HepG2 (cell line): ENCODE data around the gene NDUFS5. TPM values are rescaled to one million over a fixed set of nuclear protein-coding genes. Genes with fewer than 3 reads are reported as not detected.

Experiments
- FOXK1 ChIP-seq: sonication (generic); formaldehyde crosslinking; IDR thresholded peaks from 2 replicates; pipeline ENCODE4 v1.4.0; 2020; ENCODE audit warnings: low read depth, missing genetic modification reagents, borderline replicate concordance
- HNRNPH1 ChIP-seq: fragments of 200-400 bp; formaldehyde crosslinking; optimal IDR thresholded peaks from 2 replicates; pipeline ENCODE3; 2017; ENCODE audit warnings: mild to moderate bottlenecking, low read depth, low read length
- MATR3 ChIP-seq: sonication (generic); formaldehyde crosslinking; IDR thresholded peaks from 2 replicates; pipeline ENCODE4 v1.4.0; 2020; ENCODE audit warnings: missing genetic modification reagents
- MEIS1 ChIP-seq: sonication (generic); formaldehyde crosslinking; IDR thresholded peaks from 2 replicates; pipeline ENCODE4 v1.9.0; 2021; ENCODE audit warnings: mild to moderate bottlenecking, missing genetic modification reagents, moderate library complexity, borderline replicate concordance
- MTA1 ChIP-seq: sonication (generic); formaldehyde crosslinking; IDR thresholded peaks from 2 replicates; pipeline ENCODE4 v1.4.0; 2020; ENCODE audit warnings: missing genetic modification reagents, mild to moderate bottlenecking, borderline replicate concordance
- PTBP1 ChIP-seq: fragments of 200-400 bp; formaldehyde crosslinking; IDR thresholded peaks from 2 replicates; pipeline ENCODE4 v1.6.1; 2018; ENCODE audit warnings: low read length, low read depth; ENCODE audit not compliant: poor library complexity, severe bottlenecking
- SIN3A ChIP-seq: IDR thresholded peaks from 2 replicates; pipeline ENCODE4 v1.6.1; 2011; ENCODE audit warnings: low read depth, mild to moderate bottlenecking, control low read depth, low read length, borderline replicate concordance
- TCF7 ChIP-seq: sonication (generic); IDR thresholded peaks from 2 replicates; pipeline ENCODE4 v1.6.1; 2016; ENCODE audit warnings: antibody characterized with exemption, low read depth
- TCF7L2 ChIP-seq: IDR thresholded peaks from 2 replicates; pipeline ENCODE4 v1.6.1; 2011; ENCODE audit warnings: mild to moderate bottlenecking, low read depth, low read length, moderate library complexity
- YY1 ChIP-seq: IDR thresholded peaks from 2 replicates; pipeline ENCODE4 v1.6.1; 2011; ENCODE audit warnings: low read length, low read depth, moderate library complexity, mild to moderate bottlenecking; ENCODE audit not compliant: insufficient read depth, insufficient replicate concordance
- ZBTB20 ChIP-seq: sonication (generic); formaldehyde crosslinking; IDR thresholded peaks from 2 replicates; pipeline ENCODE4 v1.8.1; 2023; ENCODE audit warnings: missing genetic modification reagents, low read depth, mild to moderate bottlenecking, borderline replicate concordance
- ZBTB8A ChIP-seq: sonication (generic); formaldehyde crosslinking; IDR thresholded peaks from 2 replicates; pipeline ENCODE4 v1.4.0; 2020; ENCODE audit warnings: mild to moderate bottlenecking, low read depth, missing genetic modification reagents, borderline replicate concordance
- ZFP62 ChIP-seq: sonication (generic); formaldehyde crosslinking; IDR thresholded peaks from 2 replicates; pipeline ENCODE4 v1.4.0; 2020; ENCODE audit warnings: missing genetic modification reagents
- ZMAT3 ChIP-seq: sonication (generic); formaldehyde crosslinking; conservative IDR thresholded peaks from 2 replicates; pipeline ENCODE4 v1.7.0; 2021; ENCODE audit warnings: missing genetic modification reagents
- ZNF556 ChIP-seq: sonication (generic); formaldehyde crosslinking; IDR thresholded peaks from 2 replicates; pipeline ENCODE4 v1.4.0; 2020; ENCODE audit warnings: mild to moderate bottlenecking, missing genetic modification reagents, borderline replicate concordance
- ZNF768 ChIP-seq: sonication (generic); formaldehyde crosslinking; IDR thresholded peaks from 2 replicates; pipeline ENCODE4 v1.4.0; 2020; ENCODE audit warnings: missing genetic modification reagents
- ZNF777 ChIP-seq: sonication (generic); formaldehyde crosslinking; IDR thresholded peaks from 2 replicates; pipeline ENCODE4 v1.4.0; 2020; ENCODE audit warnings: missing genetic modification reagents
- polyA plus RNA-seq, 8 experiments: library from polyadenylated mRNA; depleted of rRNA in 3 of 8; stranded (reverse) in 7 of 8; unstranded in 1 of 8; fragments of >200 nt; fragmentation: Illumina TruSeq in 4 of 8; extraction: Trizol in 4 of 8; gene quantifications; 2 replicates each; pipeline versions ENCODE4 v1.2.1 to v1.2.3, GENCODE V29; 2011 to 2016; ENCODE audit warnings: low read depth in 4 of 8, missing spikeins in 1 of 8, mixed read lengths in 1 of 8; ENCODE audit not compliant: insufficient read depth in 1 of 8
- total RNA-seq, 5 experiments: library from RNA; depleted of rRNA; stranded (reverse); fragments of >200 nt; fragmentation: Illumina TruSeq; extraction: Trizol; gene quantifications; 2 replicates each; pipeline ENCODE4 v1.2.3, GENCODE V29; 2016; ENCODE audit warnings: low read depth in 1 of 5
- TF ChIP-seq, protein P1 (sequence below): fragments of 450-650 bp; IDR thresholded peaks from 2 replicates; pipeline ENCODE4 v1.6.1; 2016
- TF ChIP-seq, protein P2 (sequence below): sonication (generic); formaldehyde crosslinking; IDR thresholded peaks from 2 replicates; pipeline ENCODE4 v1.4.0; 2020; ENCODE audit warnings: missing genetic modification reagents
- TF ChIP-seq, protein P3 (sequence below): sonication (generic); formaldehyde crosslinking; IDR thresholded peaks from 2 replicates; pipeline ENCODE4 v1.4.0; 2020; ENCODE audit warnings: mild to moderate bottlenecking, missing genetic modification reagents
- TF ChIP-seq, protein P4 (sequence below): sonication (generic); formaldehyde crosslinking; conservative IDR thresholded peaks from 2 replicates; pipeline ENCODE4 v1.8.1; 2023; ENCODE audit warnings: missing genetic modification reagents
- TF ChIP-seq, protein P5 (sequence below): sonication (generic); formaldehyde crosslinking; IDR thresholded peaks from 2 replicates; pipeline ENCODE4 v1.5.0; 2020; ENCODE audit warnings: mild to moderate bottlenecking, missing genetic modification reagents, borderline replicate concordance
- TF ChIP-seq, protein P6 (sequence below): sonication (generic); formaldehyde crosslinking; IDR thresholded peaks from 2 replicates; pipeline ENCODE4 v1.4.0; 2020; ENCODE audit warnings: missing genetic modification reagents

NDUFS5 gene
- total and polyA plus RNA-seq, 2 of the 13 experiments (the other 11 are each of a cell fraction or from before 2014, with no cell fraction given), result 263 to 466 TPM

DNA sequence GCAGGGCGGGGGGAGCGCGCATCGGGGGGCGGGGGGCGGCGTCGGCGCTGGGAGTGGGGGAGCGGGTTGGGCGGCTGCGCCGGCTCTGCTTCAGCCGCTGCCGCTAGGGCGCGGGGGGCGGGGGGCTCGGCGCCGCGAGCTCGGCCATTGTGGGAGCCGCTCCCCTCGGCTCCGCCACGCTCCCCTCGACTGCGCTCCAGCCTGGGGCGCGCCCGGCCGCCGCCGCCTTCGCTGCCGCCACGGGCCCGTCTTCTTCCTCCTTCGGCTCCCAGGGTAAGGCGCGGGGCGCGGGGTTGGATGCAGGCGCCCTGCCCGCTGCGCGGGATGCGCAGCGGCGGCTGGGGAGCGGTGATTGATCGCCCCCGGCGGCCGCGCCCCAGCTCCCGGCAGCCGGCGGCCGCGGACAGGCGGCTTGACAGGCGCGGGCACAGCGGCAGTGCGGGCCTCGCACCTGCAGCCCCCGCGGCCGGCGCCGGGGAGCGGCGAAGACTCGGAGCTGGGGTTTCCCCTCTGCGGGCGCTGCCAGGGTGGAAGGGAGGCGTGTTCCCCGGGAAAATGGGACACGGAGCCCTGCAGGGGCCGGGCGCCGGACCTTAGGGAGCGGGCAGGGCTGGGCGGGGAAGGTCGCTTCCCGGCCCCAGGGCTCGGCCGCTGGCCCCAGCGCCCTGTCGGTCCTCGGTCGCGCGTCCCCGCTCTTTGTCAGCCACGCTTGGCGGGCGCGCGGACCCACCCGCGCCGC lies 55.3 kb downstream of the NDUFS5 start (continued):
- TF ChIP-seq, protein P1, sequence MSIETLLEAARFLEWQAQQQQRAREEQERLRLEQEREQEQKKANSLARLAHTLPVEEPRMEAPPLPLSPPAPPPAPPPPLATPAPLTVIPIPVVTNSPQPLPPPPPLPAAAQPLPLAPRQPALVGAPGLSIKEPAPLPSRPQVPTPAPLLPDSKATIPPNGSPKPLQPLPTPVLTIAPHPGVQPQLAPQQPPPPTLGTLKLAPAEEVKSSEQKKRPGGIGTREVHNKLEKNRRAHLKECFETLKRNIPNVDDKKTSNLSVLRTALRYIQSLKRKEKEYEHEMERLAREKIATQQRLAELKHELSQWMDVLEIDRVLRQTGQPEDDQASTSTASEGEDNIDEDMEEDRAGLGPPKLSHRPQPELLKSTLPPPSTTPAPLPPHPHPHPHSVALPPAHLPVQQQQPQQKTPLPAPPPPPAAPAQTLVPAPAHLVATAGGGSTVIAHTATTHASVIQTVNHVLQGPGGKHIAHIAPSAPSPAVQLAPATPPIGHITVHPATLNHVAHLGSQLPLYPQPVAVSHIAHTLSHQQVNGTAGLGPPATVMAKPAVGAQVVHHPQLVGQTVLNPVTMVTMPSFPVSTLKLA, result no peak
- TF ChIP-seq ZMAT3, result no peak
- TF ChIP-seq, protein P2, sequence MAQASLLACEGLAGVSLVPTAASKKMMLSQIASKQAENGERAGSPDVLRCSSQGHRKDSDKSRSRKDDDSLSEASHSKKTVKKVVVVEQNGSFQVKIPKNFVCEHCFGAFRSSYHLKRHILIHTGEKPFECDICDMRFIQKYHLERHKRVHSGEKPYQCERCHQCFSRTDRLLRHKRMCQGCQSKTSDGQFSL, result no peak
- no peak for TF ChIP-seq FOXK1
- TF ChIP-seq, protein P3, sequence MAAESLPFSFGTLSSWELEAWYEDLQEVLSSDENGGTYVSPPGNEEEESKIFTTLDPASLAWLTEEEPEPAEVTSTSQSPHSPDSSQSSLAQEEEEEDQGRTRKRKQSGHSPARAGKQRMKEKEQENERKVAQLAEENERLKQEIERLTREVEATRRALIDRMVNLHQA (CRISPR knock-in tag), result no peak
- TF ChIP-seq ZNF768 (CRISPR knock-in tag), result no peak
- no peak for TF ChIP-seq MTA1
- TF ChIP-seq SIN3A, result no peak
- TF ChIP-seq, protein P4, sequence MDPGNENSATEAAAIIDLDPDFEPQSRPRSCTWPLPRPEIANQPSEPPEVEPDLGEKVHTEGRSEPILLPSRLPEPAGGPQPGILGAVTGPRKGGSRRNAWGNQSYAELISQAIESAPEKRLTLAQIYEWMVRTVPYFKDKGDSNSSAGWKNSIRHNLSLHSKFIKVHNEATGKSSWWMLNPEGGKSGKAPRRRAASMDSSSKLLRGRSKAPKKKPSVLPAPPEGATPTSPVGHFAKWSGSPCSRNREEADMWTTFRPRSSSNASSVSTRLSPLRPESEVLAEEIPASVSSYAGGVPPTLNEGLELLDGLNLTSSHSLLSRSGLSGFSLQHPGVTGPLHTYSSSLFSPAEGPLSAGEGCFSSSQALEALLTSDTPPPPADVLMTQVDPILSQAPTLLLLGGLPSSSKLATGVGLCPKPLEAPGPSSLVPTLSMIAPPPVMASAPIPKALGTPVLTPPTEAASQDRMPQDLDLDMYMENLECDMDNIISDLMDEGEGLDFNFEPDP, result no peak
- no peak for TF ChIP-seq ZBTB20 (CRISPR knock-in tag)
- TF ChIP-seq ZNF777, result 0 out of 2 replicates have a peak, but pooled peaks have one; percentile 4
- no peak for TF ChIP-seq HNRNPH1
- TF ChIP-seq MEIS1 (CRISPR knock-in tag), result no peak
- no peak for TF ChIP-seq TCF7
- TF ChIP-seq ZBTB8A, result no peak
- no peak for TF ChIP-seq MATR3 (CRISPR knock-in tag)
- no peak for TF ChIP-seq TCF7L2
- TF ChIP-seq ZFP62 (CRISPR knock-in tag), result no peak
- TF ChIP-seq, protein P5, sequence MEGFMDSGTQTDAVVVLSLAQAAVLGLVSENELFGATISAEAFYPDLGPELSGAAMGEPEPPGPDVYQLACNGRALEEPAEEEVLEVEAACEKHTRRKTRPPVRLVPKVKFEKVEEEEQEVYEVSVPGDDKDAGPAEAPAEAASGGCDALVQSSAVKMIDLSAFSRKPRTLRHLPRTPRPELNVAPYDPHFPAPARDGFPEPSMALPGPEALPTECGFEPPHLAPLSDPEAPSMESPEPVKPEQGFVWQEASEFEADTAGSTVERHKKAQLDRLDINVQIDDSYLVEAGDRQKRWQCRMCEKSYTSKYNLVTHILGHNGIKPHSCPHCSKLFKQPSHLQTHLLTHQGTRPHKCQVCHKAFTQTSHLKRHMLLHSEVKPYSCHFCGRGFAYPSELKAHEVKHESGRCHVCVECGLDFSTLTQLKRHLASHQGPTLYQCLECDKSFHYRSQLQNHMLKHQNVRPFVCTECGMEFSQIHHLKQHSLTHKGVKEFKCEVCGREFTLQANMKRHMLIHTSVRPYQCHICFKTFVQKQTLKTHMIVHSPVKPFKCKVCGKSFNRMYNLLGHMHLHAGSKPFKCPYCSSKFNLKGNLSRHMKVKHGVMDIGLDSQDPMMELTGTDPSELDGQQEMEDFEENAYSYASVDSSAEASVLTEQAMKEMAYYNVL, result no peak
- no peak for TF ChIP-seq ZNF556
- peak; percentile 28 for TF ChIP-seq YY1
- TF ChIP-seq PTBP1, result no peak
- TF ChIP-seq, protein P6, sequence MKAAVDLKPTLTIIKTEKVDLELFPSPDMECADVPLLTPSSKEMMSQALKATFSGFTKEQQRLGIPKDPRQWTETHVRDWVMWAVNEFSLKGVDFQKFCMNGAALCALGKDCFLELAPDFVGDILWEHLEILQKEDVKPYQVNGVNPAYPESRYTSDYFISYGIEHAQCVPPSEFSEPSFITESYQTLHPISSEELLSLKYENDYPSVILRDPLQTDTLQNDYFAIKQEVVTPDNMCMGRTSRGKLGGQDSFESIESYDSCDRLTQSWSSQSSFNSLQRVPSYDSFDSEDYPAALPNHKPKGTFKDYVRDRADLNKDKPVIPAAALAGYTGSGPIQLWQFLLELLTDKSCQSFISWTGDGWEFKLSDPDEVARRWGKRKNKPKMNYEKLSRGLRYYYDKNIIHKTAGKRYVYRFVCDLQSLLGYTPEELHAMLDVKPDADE, result no peak
